Measurements from ENCODE around the gene PPFIA1.

- TF ChIP-seq, protein P1, sequence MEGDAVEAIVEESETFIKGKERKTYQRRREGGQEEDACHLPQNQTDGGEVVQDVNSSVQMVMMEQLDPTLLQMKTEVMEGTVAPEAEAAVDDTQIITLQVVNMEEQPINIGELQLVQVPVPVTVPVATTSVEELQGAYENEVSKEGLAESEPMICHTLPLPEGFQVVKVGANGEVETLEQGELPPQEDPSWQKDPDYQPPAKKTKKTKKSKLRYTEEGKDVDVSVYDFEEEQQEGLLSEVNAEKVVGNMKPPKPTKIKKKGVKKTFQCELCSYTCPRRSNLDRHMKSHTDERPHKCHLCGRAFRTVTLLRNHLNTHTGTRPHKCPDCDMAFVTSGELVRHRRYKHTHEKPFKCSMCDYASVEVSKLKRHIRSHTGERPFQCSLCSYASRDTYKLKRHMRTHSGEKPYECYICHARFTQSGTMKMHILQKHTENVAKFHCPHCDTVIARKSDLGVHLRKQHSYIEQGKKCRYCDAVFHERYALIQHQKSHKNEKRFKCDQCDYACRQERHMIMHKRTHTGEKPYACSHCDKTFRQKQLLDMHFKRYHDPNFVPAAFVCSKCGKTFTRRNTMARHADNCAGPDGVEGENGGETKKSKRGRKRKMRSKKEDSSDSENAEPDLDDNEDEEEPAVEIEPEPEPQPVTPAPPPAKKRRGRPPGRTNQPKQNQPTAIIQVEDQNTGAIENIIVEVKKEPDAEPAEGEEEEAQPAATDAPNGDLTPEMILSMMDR (IDR thresholded peaks at IDR 0.05): no peak
- no peak for TF ChIP-seq POLR2A (IDR thresholded peaks at IDR 0.05)
These were observed 24.3 kb upstream of the PPFIA1 start for GRCh38 chr11:70246196-70246595.

All from testis (tissue), 2 donors.